ENCODE data around the gene HSD11B2.

HSD11B2 gene

DNA sequence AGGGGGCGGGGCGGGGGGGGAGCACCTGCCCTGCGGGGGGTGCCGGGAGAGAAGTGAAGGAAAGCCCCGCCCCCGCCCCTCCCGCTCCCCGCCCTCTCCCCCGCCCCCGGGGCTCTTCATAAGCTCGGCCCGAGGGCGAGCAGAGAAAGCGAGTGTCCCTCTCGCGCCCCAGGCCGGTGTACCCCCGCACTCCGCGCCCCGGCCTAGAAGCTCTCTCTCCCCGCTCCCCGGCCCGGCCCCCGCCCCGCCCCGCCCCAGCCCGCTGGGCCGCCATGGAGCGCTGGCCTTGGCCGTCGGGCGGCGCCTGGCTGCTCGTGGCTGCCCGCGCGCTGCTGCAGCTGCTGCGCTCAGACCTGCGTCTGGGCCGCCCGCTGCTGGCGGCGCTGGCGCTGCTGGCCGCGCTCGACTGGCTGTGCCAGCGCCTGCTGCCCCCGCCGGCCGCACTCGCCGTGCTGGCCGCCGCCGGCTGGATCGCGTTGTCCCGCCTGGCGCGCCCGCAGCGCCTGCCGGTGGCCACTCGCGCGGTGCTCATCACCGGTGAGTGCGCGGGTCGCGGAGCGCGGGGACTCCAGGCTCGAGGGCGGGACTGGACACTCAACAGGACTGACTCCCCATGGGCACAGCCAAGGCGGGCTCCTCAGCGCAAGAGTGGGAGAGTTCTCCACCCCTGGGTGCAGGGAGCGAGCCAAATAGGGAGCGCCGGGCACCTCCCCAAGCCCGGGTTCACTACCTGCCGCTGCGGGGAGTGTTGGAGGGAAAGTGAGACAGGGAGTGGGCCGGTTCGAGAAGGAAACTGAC, at the start of gene HSD11B2:
HSD11B2 (plus strand) TSS at position 145 of the 798 bp plus-strand sequence; CDS start at position 273, 128 bp downstream.
- DNase-seq = peak; percentile 43

GRCh38 chr16:67383284-67383683, 47.6 kb upstream of the HSD11B2 start:
- no peak for DNase-seq

GRCh38 chr16:67384778-67385510, 46.0 kb upstream of the HSD11B2 start:
- DNase-seq = no peak

GRCh38 chr16:67386861-67387455, 44.0 kb upstream of the HSD11B2 start:
- no peak for DNase-seq

- DNase-seq = no peak
Measured at GRCh38 chr16:67387479-67388079, 43.3 kb upstream of the HSD11B2 start.

- no peak for DNase-seq
Measured at GRCh38 chr16:67388191-67388590, 42.7 kb upstream of the HSD11B2 start.

DNA sequence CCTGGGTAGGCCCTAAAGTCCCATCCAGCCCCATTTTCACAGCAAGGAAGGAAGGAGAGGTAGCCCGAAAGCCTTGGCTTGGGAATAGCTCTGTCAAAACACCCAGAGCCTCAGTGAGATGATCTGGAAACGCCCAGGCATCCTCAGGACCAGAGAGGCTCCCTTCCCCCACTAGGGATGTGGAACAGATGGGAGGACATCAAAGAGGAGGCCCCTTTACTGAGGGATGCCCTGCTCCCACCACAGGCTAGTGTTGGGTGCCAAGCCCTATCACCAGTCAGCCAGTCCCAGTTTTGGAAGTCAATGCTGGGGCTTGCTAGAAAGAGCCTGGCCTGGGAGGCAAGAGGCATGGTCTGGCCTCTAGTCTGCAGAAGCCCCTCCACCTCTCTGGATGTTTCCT, 42.3 kb upstream of the HSD11B2 start:
- no peak for DNase-seq

- DNase-seq = no peak
Measured at GRCh38 chr16:67389911-67390815, 40.8 kb upstream of the HSD11B2 start.

- DNase-seq = no peak
Measured at GRCh38 chr16:67390816-67391423, 40.0 kb upstream of the HSD11B2 start.

DNA sequence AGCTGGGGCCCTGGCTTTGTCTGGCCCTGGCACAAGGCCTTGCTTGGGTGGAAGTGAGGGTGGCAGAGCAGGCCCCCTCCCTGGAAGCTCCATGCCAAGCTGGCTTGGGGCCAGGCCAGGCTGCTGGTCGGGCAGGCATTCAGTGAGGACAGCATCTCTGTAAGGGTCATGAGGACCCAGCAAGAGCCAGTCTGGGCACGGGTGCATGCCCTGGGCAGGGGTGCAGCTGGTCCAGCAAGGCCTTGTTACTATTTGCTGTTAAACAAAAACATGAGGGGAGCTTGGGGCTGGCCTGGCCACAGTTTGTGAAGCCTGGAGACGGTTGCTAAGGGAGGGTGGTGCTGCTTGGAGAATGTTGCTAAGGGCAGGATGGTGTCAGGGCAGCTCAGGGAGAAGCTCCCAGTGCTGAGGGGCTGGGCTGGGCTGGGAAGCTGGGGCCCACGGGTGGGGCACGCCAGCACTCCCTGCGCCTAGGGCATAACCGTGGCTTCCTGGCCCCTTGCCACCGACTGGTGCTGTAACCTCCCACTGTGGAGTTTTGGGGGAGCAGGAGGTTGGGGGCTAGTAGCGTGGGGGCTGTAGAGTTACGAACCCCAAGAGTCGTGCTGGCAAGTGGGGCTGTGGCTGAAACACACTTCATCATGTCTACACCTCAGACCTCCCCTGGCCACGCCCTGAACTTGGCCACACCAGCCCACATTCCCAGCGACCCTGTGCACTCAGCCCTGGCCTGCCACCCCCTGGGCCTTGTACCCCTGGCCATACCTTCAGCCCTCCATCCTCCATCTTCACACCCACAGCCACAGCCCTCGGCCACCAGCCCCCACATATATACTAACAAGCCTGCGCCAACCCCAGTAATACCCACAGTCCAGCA, 39.3 kb upstream of the HSD11B2 start:
- no peak for DNase-seq

- no peak for DNase-seq
Measured at GRCh38 chr16:67392301-67393059, 38.4 kb upstream of the HSD11B2 start.

- peak; percentile 42 for DNase-seq
Measured at GRCh38 chr16:67393111-67393787, 37.7 kb upstream of the HSD11B2 start, which contains the start of gene TPPP3. TPPP3 (minus strand) TSS chr16:67393498; CDS start chr16:67391111, 2,387 bp downstream.

DNA sequence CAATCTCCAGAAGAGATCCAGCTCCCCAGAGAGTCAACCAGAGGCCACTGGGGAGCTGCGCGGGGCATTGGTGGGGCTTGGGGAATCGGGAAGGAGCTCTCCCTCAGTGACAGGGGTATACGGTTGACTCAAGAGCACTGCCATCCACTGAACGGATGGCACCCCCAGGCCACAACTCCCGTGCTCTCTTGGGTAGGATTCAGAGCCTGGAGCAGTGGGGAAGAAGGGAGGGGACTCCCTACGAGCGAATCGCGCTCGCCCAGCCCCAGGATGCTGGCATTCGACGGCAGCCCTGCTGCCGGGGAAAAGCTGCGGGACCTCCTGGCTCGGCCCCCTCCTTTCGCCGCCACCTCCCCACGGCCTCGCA, 37.1 kb upstream of the HSD11B2 start:
- DNase-seq = no peak

DNA sequence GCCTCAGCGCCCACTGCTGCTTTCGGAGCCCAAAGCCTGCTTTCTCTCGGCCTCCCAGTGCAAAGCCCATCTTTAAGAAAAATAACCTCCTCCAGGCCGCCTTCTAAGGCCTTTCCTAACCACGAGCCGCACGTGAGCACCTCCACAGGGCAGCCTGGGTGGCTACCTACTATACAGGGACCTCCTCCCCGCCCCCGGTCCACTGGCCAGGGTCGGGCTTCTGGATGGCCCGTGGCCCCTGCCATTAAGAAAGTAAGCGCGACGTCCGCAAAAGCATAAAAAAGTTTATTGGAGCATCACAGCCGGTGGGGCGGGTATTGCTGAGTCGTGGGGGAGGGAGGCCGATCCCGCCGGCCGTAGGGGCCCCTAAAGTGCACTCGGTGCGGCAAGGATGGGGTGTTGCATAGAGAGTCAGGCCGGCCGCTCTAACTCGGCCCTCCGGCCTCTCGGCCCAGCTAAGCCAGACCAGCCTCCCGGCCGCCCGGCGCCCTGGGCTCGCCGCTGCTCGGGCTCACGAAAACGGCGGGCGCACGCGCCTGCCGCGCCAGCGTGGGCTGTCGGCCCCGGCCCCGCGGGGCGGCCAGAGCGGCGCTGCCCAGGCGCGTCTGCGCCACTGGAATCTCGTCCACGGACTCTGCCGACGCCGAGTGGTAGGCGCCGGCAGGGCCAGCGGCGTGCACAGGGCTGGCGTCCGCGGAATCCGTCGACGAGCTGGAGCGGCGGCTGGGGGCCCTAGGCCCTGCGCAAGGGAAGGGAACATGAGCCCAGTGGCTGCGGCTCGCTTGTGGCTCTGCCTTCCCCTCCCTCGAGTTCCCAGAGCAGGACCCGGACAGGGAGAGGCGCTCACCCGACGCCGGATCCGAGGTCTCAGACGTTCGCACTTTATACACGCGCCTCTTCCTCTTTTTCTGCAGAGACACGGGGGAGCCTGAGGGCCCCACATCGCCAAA, 36.5 kb upstream of the HSD11B2 start:
- DNase-seq = no peak

GRCh38 chr16:67395105-67395457, 35.8 kb upstream of the HSD11B2 start:
- no peak for DNase-seq

- no peak for DNase-seq
Measured at GRCh38 chr16:67395458-67396158, 35.3 kb upstream of the HSD11B2 start.
